Daoy (cell line): ENCODE results near the gene ATXN8OS. TPM values are rescaled to one million over a fixed set of nuclear protein-coding genes. Genes with fewer than 3 reads are reported as not detected.

Experiments
- total RNA-seq: library from RNA; depleted of rRNA; stranded (reverse); fragments of >200 nt; shearing (Covaris generic); gene quantifications from 2 replicates; pipeline ENCODE4 v1.2.3, GENCODE V29; 2014; rRNA removed

ATXN8OS gene
- total RNA-seq, 1 experiment from 2014 or later: not detected

Other genes with a start within 250 kb of the ATXN8OS start
- not detected in 2 replicates for gene KLHL1, start 626 bp downstream of the ATXN8OS start, total RNA-seq